Neural cell (in vitro differentiated cells): Measurements from ENCODE around the gene GBX2. TPM values are rescaled to one million over a fixed set of nuclear protein-coding genes. Genes with fewer than 3 reads are reported as not detected.
A peak's percentile ranks its signal among the peaks of the same experiment; 100 is the strongest.

Experiments
- H2AFZ ChIP-seq: fragments of 200-600, 300-800 bp; sonication (generic), shearing (Covaris generic); 2 replicates; pipeline ENCODE4 v1.6.0; 2014; ENCODE audit warnings: low read depth, mild to moderate bottlenecking, antibody characterized with exemption, low read length, moderate library complexity
- H3F3A ChIP-seq: fragments of 200-600 bp; shearing (Covaris generic); 2 replicates; pipeline ENCODE4 v1.6.1; 2016; ENCODE audit warnings: mild to moderate bottlenecking, moderate library complexity, mixed read lengths, antibody characterized with exemption, low read length; ENCODE audit not compliant: insufficient read depth, poor library complexity, severe bottlenecking
- H3K27ac ChIP-seq: fragments of 200-600, 300-800 bp; sonication (generic), shearing (Covaris generic); 2 replicates; pipeline ENCODE4 v1.5.1; 2014; ENCODE audit warnings: mild to moderate bottlenecking, low read length, moderate library complexity
- H3K27me3 ChIP-seq: fragments of 300-800, 200-600 bp; sonication (generic), shearing (Covaris generic); 2 replicates; pipeline ENCODE4 v1.6.0; 2014; ENCODE audit warnings: mild to moderate bottlenecking, low read depth, low read length, moderate library complexity; ENCODE audit not compliant: insufficient read depth
- H3K36me3 ChIP-seq: fragments of 300-800, 200-600 bp; sonication (generic), shearing (Covaris generic); 2 replicates; pipeline ENCODE4 v1.5.1; 2014; ENCODE audit warnings: mild to moderate bottlenecking, antibody characterized with exemption, low read length, moderate library complexity; ENCODE audit not compliant: insufficient read depth
- H3K4me2 ChIP-seq: fragments of 300-800, 200-600 bp; sonication (generic), shearing (Covaris generic); 2 replicates; pipeline ENCODE4 v1.6.0; 2014; ENCODE audit warnings: mild to moderate bottlenecking, low read length
- H3K4me3 ChIP-seq: fragments of 300-800, 200-600 bp; sonication (generic), shearing (Covaris generic); 2 replicates; pipeline ENCODE4 v1.5.1; 2014; ENCODE audit warnings: mild to moderate bottlenecking, low read length, moderate library complexity
- H3K79me2 ChIP-seq: fragments of 200-600 bp; shearing (Covaris generic); replicated peaks from 2 replicates; pipeline ENCODE4 v1.6.0; 2014; ENCODE audit warnings: mild to moderate bottlenecking, low read length, moderate library complexity; ENCODE audit not compliant: insufficient read depth
- H3K9ac ChIP-seq: fragments of 300-800, 200-600 bp; sonication (generic), shearing (Covaris generic); 2 replicates; pipeline ENCODE4 v1.6.1; 2016; ENCODE audit warnings: mild to moderate bottlenecking, low read length, mixed read lengths
- H3K9me2 ChIP-seq: fragments of 200-600 bp; shearing (Covaris generic); 2 replicates; pipeline ENCODE4 v1.6.1; 2016; ENCODE audit warnings: mild to moderate bottlenecking, low read length, mixed read lengths; ENCODE audit not compliant: insufficient read depth
- H3K9me3 ChIP-seq: fragments of 200-600, 300-800 bp; sonication (generic), shearing (Covaris generic); 2 replicates; pipeline ENCODE4 v1.6.1; 2016; ENCODE audit warnings: mild to moderate bottlenecking, mixed run types, low read length, moderate library complexity, mixed read lengths
- H4K20me1 ChIP-seq: fragments of 200-600 bp; shearing (Covaris generic); 2 replicates; pipeline ENCODE4 v1.6.1; 2016; ENCODE audit warnings: mild to moderate bottlenecking, mixed run types; ENCODE audit not compliant: insufficient read depth
- EP300 ChIP-seq: fragments of 450-650 bp; conservative IDR thresholded peaks from 2 replicates; pipeline ENCODE4 v1.6.1; 2014; ENCODE audit warnings: antibody characterized with exemption, mild to moderate bottlenecking, moderate library complexity; ENCODE audit not compliant: poor library complexity, severe bottlenecking
- EZH2 ChIP-seq: fragments of 200-600, 300-800 bp; shearing (Covaris generic), sonication (generic); IDR thresholded peaks from 2 replicates; pipeline ENCODE4 v1.6.1; 2014; ENCODE audit warnings: antibody characterized with exemption, low read length, borderline replicate concordance, mild to moderate bottlenecking; ENCODE audit not compliant: insufficient read depth, poor library complexity, severe bottlenecking
- MXI1 ChIP-seq: fragments of 450-650 bp; conservative IDR thresholded peaks from 2 replicates; pipeline ENCODE4 v1.6.1; 2014; ENCODE audit warnings: antibody characterized with exemption, mild to moderate bottlenecking; ENCODE audit not compliant: poor library complexity, severe bottlenecking
- POLR2AphosphoS5 ChIP-seq: IDR thresholded peaks from 2 replicates; pipeline ENCODE4 v1.6.1; 2012
- RAD21 ChIP-seq: fragments of 450-650 bp; conservative IDR thresholded peaks from 2 replicates; pipeline ENCODE4 v1.6.1; 2014; ENCODE audit warnings: antibody characterized with exemption, mild to moderate bottlenecking, moderate library complexity
- SMC3 ChIP-seq: fragments of 450-650 bp; conservative IDR thresholded peaks from 2 replicates; pipeline ENCODE4 v1.6.1; 2014; ENCODE audit warnings: antibody characterized with exemption, mild to moderate bottlenecking, moderate library complexity; ENCODE audit not compliant: poor library complexity
- TAF1 ChIP-seq: IDR thresholded peaks from 2 replicates; pipeline ENCODE4 v1.6.1; 2012; ENCODE audit warnings: low read depth
- polyA plus RNA-seq: library from polyadenylated mRNA; depleted of rRNA; stranded (reverse); fragments of >200 nt; gene quantifications from 2 replicates; pipeline ENCODE4 v1.2.3, GENCODE V29; 2014
- TF ChIP-seq, protein P1 (sequence below): IDR thresholded peaks from 2 replicates; pipeline ENCODE4 v1.6.1; 2012; ENCODE audit warnings: borderline replicate concordance
- TF ChIP-seq, protein P2 (sequence below): fragments of 450-650 bp; IDR thresholded peaks from 2 replicates; pipeline ENCODE4 v1.5.1; 2014; ENCODE audit warnings: antibody characterized with exemption, mild to moderate bottlenecking, moderate library complexity; ENCODE audit not compliant: poor library complexity, severe bottlenecking

Gene GBX2
- polyA plus RNA-seq, 1 donor from 2014 or later = 0.92 TPM

DNA sequence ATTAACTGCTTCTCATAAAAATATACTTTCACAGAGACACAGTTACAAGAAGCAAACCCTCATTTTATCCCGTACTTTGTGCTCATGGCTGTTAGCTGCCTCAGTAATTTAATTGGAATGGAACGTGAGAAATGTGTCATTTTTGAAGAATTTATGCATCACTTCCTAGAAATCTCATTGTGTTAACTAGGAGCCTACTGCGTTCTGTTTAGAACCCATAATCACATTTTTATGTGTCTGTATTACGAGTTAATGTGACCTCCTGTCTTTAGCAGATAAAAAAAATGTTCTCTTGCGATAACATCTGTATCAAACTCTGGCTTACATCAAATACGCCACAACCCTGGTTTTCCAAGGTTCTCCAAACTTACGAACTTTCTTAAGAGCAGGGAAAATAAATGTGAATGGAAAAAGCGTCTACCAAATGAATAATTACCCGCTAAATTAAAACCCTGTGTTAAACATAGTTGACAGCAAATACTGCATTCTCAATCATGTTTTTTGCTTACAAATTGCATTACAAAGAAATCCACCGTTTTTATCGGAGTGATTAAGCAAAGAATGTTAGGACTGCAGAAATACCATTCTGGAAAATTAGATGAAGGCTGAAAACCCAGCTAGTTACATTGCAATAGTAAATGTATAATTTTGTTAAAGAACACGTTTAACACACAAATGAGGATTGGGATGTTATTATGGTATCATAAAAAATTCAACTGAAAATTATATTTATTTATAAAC is 12.1 kb upstream of the GBX2 start:
- no peak overlapping the region for H3K4me2 ChIP-seq
- H3K9me2 ChIP-seq = no peaks in the 10 kb centered on the region
- H3K4me3 ChIP-seq = no peak overlapping the region
- no peaks in the 10 kb centered on the region for H4K20me1 ChIP-seq
- no peak overlapping the region for H2AFZ ChIP-seq
- no peaks in the 10 kb centered on the region for H3F3A ChIP-seq
- H3K27ac ChIP-seq = no peak overlapping the region
- H3K36me3 ChIP-seq = no peaks in the 10 kb centered on the region
- no peaks in the 10 kb centered on the region for H3K79me2 ChIP-seq
- TF ChIP-seq, protein P1, sequence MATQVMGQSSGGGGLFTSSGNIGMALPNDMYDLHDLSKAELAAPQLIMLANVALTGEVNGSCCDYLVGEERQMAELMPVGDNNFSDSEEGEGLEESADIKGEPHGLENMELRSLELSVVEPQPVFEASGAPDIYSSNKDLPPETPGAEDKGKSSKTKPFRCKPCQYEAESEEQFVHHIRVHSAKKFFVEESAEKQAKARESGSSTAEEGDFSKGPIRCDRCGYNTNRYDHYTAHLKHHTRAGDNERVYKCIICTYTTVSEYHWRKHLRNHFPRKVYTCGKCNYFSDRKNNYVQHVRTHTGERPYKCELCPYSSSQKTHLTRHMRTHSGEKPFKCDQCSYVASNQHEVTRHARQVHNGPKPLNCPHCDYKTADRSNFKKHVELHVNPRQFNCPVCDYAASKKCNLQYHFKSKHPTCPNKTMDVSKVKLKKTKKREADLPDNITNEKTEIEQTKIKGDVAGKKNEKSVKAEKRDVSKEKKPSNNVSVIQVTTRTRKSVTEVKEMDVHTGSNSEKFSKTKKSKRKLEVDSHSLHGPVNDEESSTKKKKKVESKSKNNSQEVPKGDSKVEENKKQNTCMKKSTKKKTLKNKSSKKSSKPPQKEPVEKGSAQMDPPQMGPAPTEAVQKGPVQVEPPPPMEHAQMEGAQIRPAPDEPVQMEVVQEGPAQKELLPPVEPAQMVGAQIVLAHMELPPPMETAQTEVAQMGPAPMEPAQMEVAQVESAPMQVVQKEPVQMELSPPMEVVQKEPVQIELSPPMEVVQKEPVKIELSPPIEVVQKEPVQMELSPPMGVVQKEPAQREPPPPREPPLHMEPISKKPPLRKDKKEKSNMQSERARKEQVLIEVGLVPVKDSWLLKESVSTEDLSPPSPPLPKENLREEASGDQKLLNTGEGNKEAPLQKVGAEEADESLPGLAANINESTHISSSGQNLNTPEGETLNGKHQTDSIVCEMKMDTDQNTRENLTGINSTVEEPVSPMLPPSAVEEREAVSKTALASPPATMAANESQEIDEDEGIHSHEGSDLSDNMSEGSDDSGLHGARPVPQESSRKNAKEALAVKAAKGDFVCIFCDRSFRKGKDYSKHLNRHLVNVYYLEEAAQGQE = no peak
- no peak for TF ChIP-seq POLR2AphosphoS5
- TF ChIP-seq, protein P2, sequence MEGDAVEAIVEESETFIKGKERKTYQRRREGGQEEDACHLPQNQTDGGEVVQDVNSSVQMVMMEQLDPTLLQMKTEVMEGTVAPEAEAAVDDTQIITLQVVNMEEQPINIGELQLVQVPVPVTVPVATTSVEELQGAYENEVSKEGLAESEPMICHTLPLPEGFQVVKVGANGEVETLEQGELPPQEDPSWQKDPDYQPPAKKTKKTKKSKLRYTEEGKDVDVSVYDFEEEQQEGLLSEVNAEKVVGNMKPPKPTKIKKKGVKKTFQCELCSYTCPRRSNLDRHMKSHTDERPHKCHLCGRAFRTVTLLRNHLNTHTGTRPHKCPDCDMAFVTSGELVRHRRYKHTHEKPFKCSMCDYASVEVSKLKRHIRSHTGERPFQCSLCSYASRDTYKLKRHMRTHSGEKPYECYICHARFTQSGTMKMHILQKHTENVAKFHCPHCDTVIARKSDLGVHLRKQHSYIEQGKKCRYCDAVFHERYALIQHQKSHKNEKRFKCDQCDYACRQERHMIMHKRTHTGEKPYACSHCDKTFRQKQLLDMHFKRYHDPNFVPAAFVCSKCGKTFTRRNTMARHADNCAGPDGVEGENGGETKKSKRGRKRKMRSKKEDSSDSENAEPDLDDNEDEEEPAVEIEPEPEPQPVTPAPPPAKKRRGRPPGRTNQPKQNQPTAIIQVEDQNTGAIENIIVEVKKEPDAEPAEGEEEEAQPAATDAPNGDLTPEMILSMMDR = no peak
- TF ChIP-seq MXI1 = no peak
- no peak for TF ChIP-seq RAD21
- TF ChIP-seq EP300 = no peak
- TF ChIP-seq TAF1 = no peak
- no peak for TF ChIP-seq SMC3
- no peak for TF ChIP-seq EZH2
- H3K27me3 ChIP-seq = peaks cover 77% of the 10 kb centered on the region
- H3K9me3 ChIP-seq = peaks cover 7% of the 10 kb centered on the region
- H3K9ac ChIP-seq = no peak overlapping the region

DNA sequence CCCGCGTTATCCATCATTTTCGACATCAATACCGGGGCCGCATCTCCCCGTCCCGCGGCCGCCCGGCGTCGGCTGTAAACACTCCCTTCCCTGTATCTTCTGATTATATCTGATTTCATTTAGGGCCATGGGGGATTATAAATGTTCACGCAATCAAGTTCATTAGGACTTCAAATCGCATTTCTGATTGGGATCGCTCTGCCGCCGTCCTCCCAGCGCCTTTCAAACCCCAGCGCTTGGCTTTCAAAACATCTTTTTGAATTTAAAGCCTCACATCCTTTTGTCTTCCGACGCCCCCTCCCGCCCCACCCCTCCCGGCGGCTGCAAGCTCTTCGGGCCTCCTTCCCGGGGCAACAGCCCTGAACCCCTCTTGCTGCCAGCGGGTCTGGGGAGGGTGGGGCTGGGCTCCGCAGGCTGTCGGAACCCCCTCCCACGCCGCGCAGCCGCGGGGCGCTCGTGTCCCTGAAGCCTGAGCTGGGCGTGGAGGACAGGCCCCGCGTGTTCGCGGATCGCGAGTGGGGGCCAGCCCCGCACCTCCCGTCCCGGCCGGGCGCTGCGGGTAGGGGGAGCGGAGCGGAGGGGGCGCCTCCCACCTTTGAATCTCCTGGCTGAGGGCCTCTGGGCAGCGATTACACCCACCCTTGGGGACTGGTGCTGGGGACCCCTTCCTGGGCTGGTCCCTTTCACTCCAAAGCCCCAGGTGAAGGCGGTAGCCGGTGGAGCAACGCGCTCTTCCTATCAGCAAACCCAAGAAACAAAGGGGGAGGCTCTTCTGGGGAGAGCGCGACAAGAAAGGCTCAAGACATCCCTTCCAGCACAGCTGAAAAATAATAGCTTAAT is 11.3 kb upstream of the GBX2 start:
- no peaks in the 10 kb centered on the region for H3F3A ChIP-seq
- peak overlapping the region; percentile 20 for H3K4me3 ChIP-seq
- no peaks in the 10 kb centered on the region for H3K36me3 ChIP-seq
- H3K9ac ChIP-seq = no peak overlapping the region
- no peak overlapping the region for H3K27ac ChIP-seq
- H3K9me2 ChIP-seq = no peaks in the 10 kb centered on the region
- no peaks in the 10 kb centered on the region for H4K20me1 ChIP-seq
- TF ChIP-seq POLR2AphosphoS5 = no peak
- TF ChIP-seq TAF1 = no peak
- TF ChIP-seq, protein P2 = no peak
- H3K27me3 ChIP-seq = peaks cover 85% of the 10 kb centered on the region
- H3K9me3 ChIP-seq = no peaks in the 10 kb centered on the region
- no peaks in the 10 kb centered on the region for H3K79me2 ChIP-seq
- no peak overlapping the region for H2AFZ ChIP-seq
- H3K4me2 ChIP-seq = no peak overlapping the region
